ENCODE results near the gene AMPD3.

GRCh38 chr11:10500757-10501684 lies 46.0 kb downstream of the AMPD3 start:
- no peak for TF ChIP-seq REST (IDR thresholded peaks at IDR 0.05; ENCODE audit: low read depth, low read length)
- TF ChIP-seq CTCF (IDR thresholded peaks at IDR 0.05) = no peak
- no peak for TF ChIP-seq MXI1 (IDR thresholded peaks at IDR 0.05; ENCODE audit: low read depth, low read length)
